ENCODE results near the gene VSIR.

- TF ChIP-seq, protein P1, sequence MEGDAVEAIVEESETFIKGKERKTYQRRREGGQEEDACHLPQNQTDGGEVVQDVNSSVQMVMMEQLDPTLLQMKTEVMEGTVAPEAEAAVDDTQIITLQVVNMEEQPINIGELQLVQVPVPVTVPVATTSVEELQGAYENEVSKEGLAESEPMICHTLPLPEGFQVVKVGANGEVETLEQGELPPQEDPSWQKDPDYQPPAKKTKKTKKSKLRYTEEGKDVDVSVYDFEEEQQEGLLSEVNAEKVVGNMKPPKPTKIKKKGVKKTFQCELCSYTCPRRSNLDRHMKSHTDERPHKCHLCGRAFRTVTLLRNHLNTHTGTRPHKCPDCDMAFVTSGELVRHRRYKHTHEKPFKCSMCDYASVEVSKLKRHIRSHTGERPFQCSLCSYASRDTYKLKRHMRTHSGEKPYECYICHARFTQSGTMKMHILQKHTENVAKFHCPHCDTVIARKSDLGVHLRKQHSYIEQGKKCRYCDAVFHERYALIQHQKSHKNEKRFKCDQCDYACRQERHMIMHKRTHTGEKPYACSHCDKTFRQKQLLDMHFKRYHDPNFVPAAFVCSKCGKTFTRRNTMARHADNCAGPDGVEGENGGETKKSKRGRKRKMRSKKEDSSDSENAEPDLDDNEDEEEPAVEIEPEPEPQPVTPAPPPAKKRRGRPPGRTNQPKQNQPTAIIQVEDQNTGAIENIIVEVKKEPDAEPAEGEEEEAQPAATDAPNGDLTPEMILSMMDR (IDR thresholded peaks at IDR 0.05): no peak
- no peak for TF ChIP-seq POLR2A (IDR thresholded peaks at IDR 0.05; ENCODE audit: low read depth)
- TF ChIP-seq POLR2AphosphoS5 (IDR thresholded peaks at IDR 0.05): peak in 1 of 2 donors; percentile 1
Measured at GRCh38 chr10:71765906-71766716, 7.2 kb downstream of the VSIR start.
